Testis (tissue), 3 donors: ENCODE data around the gene HK2. TPM values are rescaled to one million over a fixed set of nuclear protein-coding genes. Genes with fewer than 3 reads are reported as not detected.
"Not testable (repeated sequence)": the region's sequence is repeated elsewhere in the genome, so short reads cannot be mapped to it uniquely, and the experiment has no call there.

ENCODE experiments used
- DNase-seq: peaks from one replicate; pipeline ENCODE4 v3.0.0-alpha.2; 2019
- H3K27ac ChIP-seq, 2 donors: fragments of 200-600 bp; sonication (generic); one replicate each; pipeline ENCODE4 v1.5.1; 2019
- H3K27me3 ChIP-seq: fragments of 200-600 bp; sonication (generic); one replicate; pipeline ENCODE4 v1.5.1; 2019
- H3K36me3 ChIP-seq: fragments of 200-600 bp; sonication (generic); one replicate; pipeline ENCODE4 v1.5.1; 2017; ENCODE audit warnings: low read depth; ENCODE audit errors: missing control alignments
- H3K4me1 ChIP-seq: fragments of 200-600 bp; sonication (generic); one replicate; pipeline ENCODE4 v1.5.1; 2019
- H3K4me3 ChIP-seq, 2 donors: fragments of 200-600 bp; sonication (generic); one replicate each; pipeline ENCODE4 v1.5.1; 2017 to 2019
- H3K9me3 ChIP-seq: fragments of 200-600 bp; sonication (generic); one replicate; pipeline ENCODE4 v1.5.1; 2017
- POLR2A ChIP-seq: fragments of 450-650 bp; IDR thresholded peaks from one replicate; pipeline ENCODE4 v1.6.1; 2017; ENCODE audit warnings: antibody characterized with exemption, mild to moderate bottlenecking, moderate library complexity
- WGBS, 2 donors: methylation state at CpG; one replicate each; pipeline ENCODE4 v1.1.5; 2018; 5-methylcytosine and 5-hydroxymethylcytosine counted together
- intact Hi-C: fragments of 100-400 bp; cut with DNase I; formaldehyde crosslinking; loops from one replicate; pipeline ENCODE4 v1.15.1; 2023; ENCODE audit warnings: low total_unique reads
- polyA plus RNA-seq: library from polyadenylated mRNA; stranded (reverse); fragments of 350-450 nt; fragmentation: Illumina TruSeq; extraction: RNeasy Lipid Tissue Mini Kit (QIAGEN cat#74804); gene quantifications from one replicate; pipeline ENCODE4 v1.2.3, GENCODE V29; 2014; ENCODE audit warnings: low read depth, low replicate concordance; ENCODE audit not compliant: insufficient read depth
- total RNA-seq, 2 donors: library from RNA; depleted of rRNA; stranded (reverse); fragments of >200 nt; gene quantifications; one replicate each; pipeline ENCODE4 v1.2.3, GENCODE V29; 2016
- TF ChIP-seq, protein P1 (sequence below), 3 experiments: fragments of 450-650 bp in 2 of 3; fragments of 200-600 bp in 1 of 3; sonication (generic) in 1 of 3; IDR thresholded peaks; one replicate each; pipeline ENCODE4 v1.5.1; 2016 to 2019; ENCODE audit warnings: antibody characterized with exemption in 3 of 3, mild to moderate bottlenecking in 2 of 3, moderate library complexity in 1 of 3

HK2 gene
- total and polyA plus RNA-seq, 3 donors from 2014 or later: 83.5 to 164 (median 142) TPM

DNA sequence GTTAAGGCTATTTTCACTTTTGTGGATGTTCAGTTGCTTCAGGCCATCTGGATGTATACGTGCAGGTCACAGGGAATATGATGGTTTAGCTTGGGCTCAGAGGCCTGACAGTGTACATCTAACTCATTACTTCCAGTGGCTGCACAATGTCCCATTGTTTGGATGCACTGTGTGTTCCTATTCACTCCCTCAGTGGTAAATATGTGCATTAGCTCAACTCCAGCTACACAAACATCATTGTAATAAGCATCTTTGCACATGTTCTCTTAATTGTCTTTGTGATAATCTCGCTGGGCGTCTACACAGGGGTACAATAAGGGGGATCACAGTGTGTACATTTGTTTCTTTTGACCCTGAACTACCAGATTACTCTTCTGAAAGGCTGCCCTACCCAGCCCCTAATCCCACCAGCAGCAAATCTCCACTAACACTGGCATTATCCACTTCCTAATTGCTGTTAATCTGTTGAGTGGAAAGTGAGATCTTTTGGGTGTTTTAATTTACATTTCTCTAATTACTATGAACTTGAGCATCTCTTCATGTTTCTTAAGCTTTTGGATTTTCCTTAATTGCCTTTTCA is 68.4 kb downstream of the HK2 start:
- no peaks in the 10 kb centered on the region for H3K9me3 ChIP-seq
- no peaks in the 10 kb centered on the region for H3K4me1 ChIP-seq
- H3K27me3 ChIP-seq: no peaks in the 10 kb centered on the region
- H3K4me3 ChIP-seq: no peak overlapping the region
- H3K36me3 ChIP-seq: no peaks in the 10 kb centered on the region
- no peak for TF ChIP-seq POLR2A
- TF ChIP-seq, protein P1, sequence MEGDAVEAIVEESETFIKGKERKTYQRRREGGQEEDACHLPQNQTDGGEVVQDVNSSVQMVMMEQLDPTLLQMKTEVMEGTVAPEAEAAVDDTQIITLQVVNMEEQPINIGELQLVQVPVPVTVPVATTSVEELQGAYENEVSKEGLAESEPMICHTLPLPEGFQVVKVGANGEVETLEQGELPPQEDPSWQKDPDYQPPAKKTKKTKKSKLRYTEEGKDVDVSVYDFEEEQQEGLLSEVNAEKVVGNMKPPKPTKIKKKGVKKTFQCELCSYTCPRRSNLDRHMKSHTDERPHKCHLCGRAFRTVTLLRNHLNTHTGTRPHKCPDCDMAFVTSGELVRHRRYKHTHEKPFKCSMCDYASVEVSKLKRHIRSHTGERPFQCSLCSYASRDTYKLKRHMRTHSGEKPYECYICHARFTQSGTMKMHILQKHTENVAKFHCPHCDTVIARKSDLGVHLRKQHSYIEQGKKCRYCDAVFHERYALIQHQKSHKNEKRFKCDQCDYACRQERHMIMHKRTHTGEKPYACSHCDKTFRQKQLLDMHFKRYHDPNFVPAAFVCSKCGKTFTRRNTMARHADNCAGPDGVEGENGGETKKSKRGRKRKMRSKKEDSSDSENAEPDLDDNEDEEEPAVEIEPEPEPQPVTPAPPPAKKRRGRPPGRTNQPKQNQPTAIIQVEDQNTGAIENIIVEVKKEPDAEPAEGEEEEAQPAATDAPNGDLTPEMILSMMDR (IDR thresholded peaks at IDR 0.05): no peak
- intact Hi-C loops: no loop called here
- DNase-seq: no peak
- WGBS, 2 donors: 62 to 82% methylated on average over 3 of the region's 3 CpGs
- H3K27ac ChIP-seq: no peak overlapping the region

DNA sequence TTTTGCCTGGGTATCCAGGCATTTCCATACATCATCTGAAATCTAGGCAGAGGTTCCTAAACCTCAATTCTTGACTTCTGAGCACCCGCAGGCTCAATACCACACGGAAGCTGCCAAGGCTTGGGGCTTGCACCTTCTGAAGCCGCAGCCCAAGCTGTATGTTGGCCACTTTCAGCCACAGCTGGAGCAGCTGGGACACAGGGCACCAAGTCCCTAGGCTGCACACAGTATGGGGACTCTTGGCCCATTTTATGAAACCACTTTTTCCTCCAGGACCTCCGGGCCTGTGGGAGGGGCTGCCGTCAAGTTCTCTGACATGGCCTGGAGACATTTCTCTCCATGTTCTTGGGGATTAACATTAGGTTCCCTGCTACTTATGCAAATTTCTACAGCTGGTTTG is 72.5 kb downstream of the HK2 start:
- DNase-seq: no peak
- Histone ChIP-seq H3K36me3 (no peaks in the 10 kb centered on the region), H3K4me3 (no peak overlapping the region), H3K4me1 (no peaks in the 10 kb centered on the region), H3K27me3 (no peaks in the 10 kb centered on the region), H3K27ac (no peak overlapping the region), H3K9me3 (no peaks in the 10 kb centered on the region)
- intact Hi-C loops: no loop called here
- WGBS, 2 donors: 90 to 100% methylated on average over 2 to 5 of the region's 5 CpGs
- TF ChIP-seq POLR2A: no peak
- TF ChIP-seq, protein P1 (IDR thresholded peaks at IDR 0.05): no peak

DNA sequence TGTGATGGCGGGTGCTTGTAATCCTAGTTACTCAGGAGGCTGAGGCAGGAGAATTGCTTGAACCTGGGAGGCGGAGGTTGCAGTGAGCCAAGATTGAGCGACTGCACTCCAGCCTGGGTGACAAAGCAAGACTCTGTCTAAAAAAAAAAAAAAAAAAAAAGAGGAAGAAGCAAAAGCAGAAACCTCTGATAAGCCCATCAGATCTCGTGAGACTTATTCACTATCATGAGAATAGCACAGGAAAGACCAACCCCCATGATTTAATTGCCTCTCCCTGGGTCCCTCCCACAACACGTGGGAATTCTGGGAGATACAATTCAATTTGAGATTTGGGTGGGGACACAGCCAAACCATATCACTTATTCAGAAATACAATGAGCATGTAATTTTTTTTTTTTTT is 73.6 kb downstream of the HK2 start:
- WGBS, 2 donors: 77 to 86% methylated on average over 5 of the region's 5 CpGs
- DNase-seq, intact Hi-C loops, H3K4me1 ChIP-seq, H3K27ac ChIP-seq, H3K9me3 ChIP-seq, H3K4me3 ChIP-seq, H3K27me3 ChIP-seq, H3K36me3 ChIP-seq: not testable (repeated sequence)

DNA sequence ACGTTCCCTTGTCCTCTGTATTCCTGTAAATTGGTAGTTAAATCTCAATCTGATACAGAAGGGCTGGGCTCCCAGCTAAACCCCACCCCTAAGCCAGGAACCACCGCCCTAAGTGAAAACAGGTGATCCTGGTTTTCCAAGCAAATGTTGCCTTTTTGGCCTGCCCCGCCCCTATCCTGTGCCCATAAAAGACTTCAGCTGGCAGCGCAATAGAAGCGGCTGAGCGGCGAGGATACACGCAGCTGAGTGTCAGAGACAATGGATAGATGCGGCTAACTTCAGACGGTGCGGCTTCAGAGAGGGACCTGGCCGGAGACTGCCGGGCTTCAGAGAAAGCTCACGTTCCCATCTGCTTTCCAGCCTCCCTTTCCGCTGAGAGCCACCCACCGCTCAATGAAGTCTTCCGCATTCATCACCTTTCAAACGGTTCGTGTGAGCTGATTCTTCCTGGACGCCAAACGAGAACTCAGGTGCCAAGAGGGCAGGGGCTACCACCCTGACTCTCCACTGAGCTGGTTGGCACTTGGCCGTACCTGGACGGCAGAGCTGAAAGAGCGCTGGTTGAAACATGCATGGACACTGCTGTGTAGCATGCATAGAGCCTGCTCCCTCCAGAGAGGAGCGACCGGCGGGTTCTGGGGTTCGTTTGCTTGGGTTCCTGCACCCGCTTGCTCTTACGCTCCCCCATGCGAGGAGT is 75.0 kb downstream of the HK2 start:
- Histone ChIP-seq H3K4me1 (no peaks in the 10 kb centered on the region), H3K27ac (no peak overlapping the region), H3K36me3 (no peaks in the 10 kb centered on the region), H3K9me3 (no peaks in the 10 kb centered on the region), H3K27me3 (no peaks in the 10 kb centered on the region), H3K4me3 (peak overlapping the region in 1 of 2 donors; percentile 15)
- TF ChIP-seq, protein P1 (IDR thresholded peaks at IDR 0.05): no peak
- no peak for TF ChIP-seq POLR2A
- DNase-seq: no peak
- 30 to 33% methylated on average over 20 to 31 of the region's 31 CpGs for WGBS, 2 donors
- intact Hi-C loops: no loop called here

DNA sequence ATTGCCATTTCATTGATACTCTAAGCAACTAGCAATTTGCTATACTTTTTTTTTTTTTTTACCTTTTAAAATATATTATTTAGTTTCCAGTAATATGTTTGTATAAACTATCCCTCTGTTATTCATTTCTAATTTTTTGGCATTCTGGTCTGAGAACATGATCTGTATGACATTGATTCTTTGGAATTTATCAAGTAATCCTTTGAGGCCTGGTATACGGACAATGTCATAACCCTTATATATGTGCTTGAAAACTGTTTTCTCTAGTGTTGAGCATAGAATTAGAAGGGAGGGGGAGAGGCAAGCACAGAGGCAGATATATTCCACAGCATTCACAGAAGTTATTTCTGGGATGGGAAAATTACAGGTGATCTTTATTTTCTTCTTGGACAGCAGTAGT is 76.3 kb downstream of the HK2 start:
- DNase-seq: no peak
- TF ChIP-seq POLR2A: no peak
- TF ChIP-seq, protein P1 (IDR thresholded peaks at IDR 0.05): no peak
- H3K4me3 ChIP-seq: no peak overlapping the region
- no peaks in the 10 kb centered on the region for H3K27me3 ChIP-seq
- WGBS, 2 donors: 95 to 96% methylated on average over 1 of the region's 1 CpG
- no peaks in the 10 kb centered on the region for H3K36me3 ChIP-seq
- intact Hi-C loops: loop anchor here (5.0 kb wide), 1 partner anchor 492 kb away; no protein-coding TSS in a partner anchor
- H3K4me1 ChIP-seq: no peaks in the 10 kb centered on the region
- no peak overlapping the region for H3K27ac ChIP-seq
- H3K9me3 ChIP-seq: no peaks in the 10 kb centered on the region
